ENCODE results near the gene ARHGEF2.

The ARHGEF2 gene

DNA sequence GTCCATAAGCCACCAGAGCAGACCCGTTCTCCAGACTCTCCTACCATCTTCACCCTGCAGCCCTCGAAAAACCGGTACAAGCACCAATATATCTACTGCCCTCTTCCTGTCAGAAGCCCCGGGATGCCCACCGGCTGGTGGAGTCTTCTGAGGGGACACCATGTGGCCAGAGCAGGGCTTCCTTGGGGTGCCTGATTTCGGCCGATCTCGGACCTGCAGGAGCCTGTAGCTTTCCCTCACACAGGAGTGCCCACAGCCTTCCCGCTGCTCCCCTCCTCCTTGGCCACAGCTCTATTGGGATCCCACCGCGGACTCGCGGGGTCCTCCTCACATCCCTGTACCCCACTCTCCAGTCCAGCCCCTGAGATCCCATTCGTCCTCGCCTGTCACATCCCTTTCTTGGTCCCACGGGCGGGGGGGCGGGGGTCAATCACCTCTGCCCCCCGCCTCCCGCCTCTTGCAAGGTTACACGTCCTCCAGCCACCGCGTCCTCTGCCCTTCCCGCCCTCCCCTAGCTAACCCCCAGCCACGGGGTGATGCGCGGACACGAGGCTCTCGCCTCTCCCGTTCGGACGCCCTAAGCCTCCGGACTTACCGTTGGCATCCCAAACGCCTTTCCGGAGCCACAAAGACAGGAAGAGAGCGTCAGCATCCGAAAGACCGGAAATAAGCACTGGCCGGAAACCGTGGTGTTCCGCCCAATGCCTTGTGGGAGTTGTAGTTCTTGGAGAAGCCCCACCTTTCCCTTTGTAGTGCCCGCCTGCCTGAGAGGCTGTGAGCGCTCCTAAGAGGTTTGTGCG lies 42.1 kb upstream of the ARHGEF2 start, which contains the start of gene SSR2:
SSR2 (minus strand) TSS at position 659 of the 800 bp plus-strand sequence. CDS start 784 bp downstream, outside the sequence.
- TF ChIP-seq, protein P1, sequence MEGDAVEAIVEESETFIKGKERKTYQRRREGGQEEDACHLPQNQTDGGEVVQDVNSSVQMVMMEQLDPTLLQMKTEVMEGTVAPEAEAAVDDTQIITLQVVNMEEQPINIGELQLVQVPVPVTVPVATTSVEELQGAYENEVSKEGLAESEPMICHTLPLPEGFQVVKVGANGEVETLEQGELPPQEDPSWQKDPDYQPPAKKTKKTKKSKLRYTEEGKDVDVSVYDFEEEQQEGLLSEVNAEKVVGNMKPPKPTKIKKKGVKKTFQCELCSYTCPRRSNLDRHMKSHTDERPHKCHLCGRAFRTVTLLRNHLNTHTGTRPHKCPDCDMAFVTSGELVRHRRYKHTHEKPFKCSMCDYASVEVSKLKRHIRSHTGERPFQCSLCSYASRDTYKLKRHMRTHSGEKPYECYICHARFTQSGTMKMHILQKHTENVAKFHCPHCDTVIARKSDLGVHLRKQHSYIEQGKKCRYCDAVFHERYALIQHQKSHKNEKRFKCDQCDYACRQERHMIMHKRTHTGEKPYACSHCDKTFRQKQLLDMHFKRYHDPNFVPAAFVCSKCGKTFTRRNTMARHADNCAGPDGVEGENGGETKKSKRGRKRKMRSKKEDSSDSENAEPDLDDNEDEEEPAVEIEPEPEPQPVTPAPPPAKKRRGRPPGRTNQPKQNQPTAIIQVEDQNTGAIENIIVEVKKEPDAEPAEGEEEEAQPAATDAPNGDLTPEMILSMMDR (IDR thresholded peaks at IDR 0.05; ENCODE audit: control insufficient read depth, extremely low read depth, insufficient read depth): no peak
- DNase-seq (ENCODE audit: low read depth): peak; percentile 84
- peak within 1 kb of the TSS; percentile 96 for H3K4me3 ChIP-seq (ENCODE audit: low read depth, low read length)

DNA sequence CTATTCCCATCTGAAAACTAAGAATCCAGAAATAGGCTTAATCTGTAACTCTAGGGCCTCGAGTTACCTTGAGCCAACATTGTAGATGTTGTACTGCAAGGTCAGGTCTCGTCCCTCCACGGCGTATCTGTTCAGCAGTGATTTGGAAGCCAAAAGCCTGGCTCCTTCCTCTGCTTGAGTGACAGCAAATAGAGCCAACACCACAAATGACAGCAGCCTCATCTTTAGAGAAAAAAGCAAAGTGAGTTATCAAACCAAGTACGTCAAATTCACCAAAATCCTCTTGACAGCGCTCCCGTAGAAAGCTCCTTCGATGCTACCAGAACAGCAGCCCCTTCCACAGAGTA lies 41.6 kb upstream of the ARHGEF2 start:
- DNase-seq (ENCODE audit: low read depth): no peak

DNA sequence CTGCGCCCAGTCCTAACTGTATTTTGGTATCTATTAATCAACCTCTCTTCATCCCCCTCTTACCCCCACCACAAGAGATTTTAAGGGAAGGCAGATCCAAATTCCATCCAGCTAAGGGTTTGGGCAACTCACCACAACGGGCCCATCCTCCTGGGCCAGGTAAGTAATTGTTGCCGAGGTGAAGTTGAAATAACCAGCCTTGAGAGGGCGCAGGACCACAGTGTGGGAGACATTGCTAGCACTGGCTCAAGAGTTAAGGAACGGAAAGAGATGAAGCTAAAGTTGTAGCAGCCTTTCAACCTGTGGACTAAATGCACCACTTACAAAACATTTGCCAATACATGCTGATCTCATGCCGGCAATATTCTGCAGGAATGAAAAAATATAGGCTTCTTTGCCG lies 36.5 kb upstream of the ARHGEF2 start:
- H3K4me3 ChIP-seq (ENCODE audit: low read depth, low read length): no peak overlapping the region
- TF ChIP-seq, protein P1 (IDR thresholded peaks at IDR 0.05; ENCODE audit: control insufficient read depth, extremely low read depth, insufficient read depth): no peak

More for the DNA sequence above, 41.6 kb upstream of the ARHGEF2 start:
- peak overlapping the region; percentile 96 for H3K4me3 ChIP-seq (ENCODE audit: low read depth, low read length)
- TF ChIP-seq, protein P1 (IDR thresholded peaks at IDR 0.05; ENCODE audit: control insufficient read depth, extremely low read depth, insufficient read depth): no peak

DNA sequence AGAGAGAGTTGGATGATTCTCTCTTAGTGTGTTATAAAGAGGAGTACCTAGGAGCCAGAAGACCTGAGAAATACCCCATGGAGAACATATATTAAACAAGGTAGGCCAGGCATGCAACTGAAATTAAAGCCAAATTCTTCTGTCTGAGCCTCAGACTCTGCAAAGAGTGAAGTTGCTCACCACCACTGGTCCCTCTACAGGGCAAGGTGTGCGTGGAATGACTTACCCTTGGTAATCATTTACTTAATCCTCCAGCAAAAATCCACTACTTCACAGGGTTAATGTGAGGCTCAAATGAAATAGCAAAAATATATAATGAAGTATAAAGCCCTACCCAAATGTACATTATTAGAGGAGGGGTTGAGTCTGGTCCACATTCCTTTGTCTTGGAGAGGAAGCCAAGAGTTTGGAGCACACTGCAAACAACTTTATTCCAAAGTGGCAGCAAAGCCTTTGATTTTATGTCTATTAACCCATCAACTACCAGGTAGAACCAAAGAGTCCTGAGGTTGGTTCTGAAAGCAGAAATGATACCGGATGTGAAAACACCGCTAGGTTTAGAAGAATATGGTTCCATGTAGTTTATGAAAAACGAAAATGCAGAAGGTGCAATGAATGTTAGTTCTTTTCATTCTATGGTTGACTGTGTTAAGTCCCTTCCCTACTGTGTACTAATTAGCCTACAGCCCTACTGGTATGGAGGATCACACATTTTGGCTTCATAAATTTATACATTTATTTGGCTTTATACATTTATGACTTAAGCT lies 33.9 kb upstream of the ARHGEF2 start:
- no peak for DNase-seq (ENCODE audit: low read depth)
- H3K4me3 ChIP-seq (ENCODE audit: low read depth, low read length): no peak overlapping the region
- TF ChIP-seq, protein P1 (IDR thresholded peaks at IDR 0.05; ENCODE audit: control insufficient read depth, extremely low read depth, insufficient read depth): no peak

More for the DNA sequence above, 36.5 kb upstream of the ARHGEF2 start:
- no peak for DNase-seq (ENCODE audit: low read depth)

DNA sequence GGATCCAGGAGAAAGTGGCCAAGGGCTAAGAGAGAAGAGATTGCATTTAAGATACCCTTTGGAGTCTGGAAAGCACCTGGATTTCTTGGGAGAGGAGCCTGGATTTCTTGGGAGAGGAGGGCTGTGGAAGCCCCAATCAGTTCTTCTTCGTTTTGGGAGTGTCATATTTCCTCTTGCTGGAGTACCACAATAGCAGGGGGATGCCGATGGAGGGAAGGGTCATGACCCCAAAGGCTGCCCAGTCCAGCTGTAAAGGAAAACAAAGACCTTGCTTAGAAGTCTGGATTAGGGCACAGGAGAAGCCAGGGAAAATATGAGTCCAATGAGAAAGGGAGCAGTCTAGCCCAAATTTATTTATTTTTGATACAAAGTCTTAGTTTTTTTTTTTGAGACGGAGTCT lies 31.1 kb upstream of the ARHGEF2 start:
- DNase-seq (ENCODE audit: low read depth): no peak
- H3K4me3 ChIP-seq (ENCODE audit: low read depth, low read length): no peak overlapping the region
- TF ChIP-seq, protein P1 (IDR thresholded peaks at IDR 0.05; ENCODE audit: control insufficient read depth, extremely low read depth, insufficient read depth): no peak

DNA sequence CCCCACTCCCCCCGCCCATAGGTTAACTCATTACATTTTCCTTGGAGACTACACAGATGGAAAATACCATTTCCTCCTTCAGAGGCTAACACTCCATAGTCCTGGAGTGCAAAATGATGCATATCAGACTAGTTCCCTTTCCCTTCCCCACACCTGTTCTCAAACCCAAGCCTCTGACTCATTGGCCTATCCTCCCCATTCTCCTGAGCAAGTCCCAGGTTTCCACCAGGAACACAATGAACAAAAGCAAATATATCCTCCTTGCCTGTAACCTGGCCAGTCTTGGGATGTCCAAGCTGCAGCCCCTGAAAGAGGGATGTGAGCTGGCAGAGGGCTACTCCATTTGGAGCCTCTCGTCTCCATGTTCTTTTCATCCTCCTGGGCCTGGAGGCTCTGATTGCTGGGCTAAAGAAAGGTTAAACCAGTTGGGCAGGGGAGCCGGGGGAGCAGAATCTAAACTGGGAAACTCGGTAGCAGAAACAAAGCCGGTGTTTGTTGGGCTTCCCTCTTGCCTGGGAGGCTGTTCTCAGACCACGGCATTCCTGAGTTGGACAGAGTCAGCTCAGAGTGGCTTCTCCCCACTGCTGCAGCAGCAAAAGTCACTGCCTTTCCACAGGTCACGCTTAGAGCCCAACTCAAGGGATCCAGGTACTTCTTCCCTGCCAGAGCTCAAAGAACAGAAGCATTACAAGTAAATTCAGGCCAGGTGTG lies 28.5 kb upstream of the ARHGEF2 start:
- DNase-seq (ENCODE audit: low read depth): no peak
- TF ChIP-seq, protein P1 (IDR thresholded peaks at IDR 0.05; ENCODE audit: control insufficient read depth, extremely low read depth, insufficient read depth): no peak
- no peak overlapping the region for H3K4me3 ChIP-seq (ENCODE audit: low read depth, low read length)

Measured in LNCaP clone FGC (cell line).